Prostate gland (tissue), 2 donors: ENCODE results near the gene ROGDI. TPM values are rescaled to one million over a fixed set of nuclear protein-coding genes. Genes with fewer than 3 reads are reported as not detected.

ENCODE experiments used
- DNase-seq: peaks from one replicate; pipeline ENCODE4 v3.0.0-alpha.2; 2019; ENCODE audit warnings: low spot score
- H3K27ac ChIP-seq, 2 donors: fragments of 200-600 bp; sonication (generic); 2 replicates each; pipeline ENCODE4 v1.5.1; 2017 to 2019
- H3K27me3 ChIP-seq: fragments of 200-600 bp; sonication (generic); replicated peaks from 2 replicates; pipeline ENCODE4 v1.5.1; 2019; ENCODE audit not compliant: insufficient read depth
- H3K36me3 ChIP-seq, 2 donors: fragments of 200-600 bp; sonication (generic); 1 replicate in 1 of 2; 2 replicates in 1 of 2; pipeline versions ENCODE4 v1.5.1 to v1.8.1; 2017 to 2019
- H3K4me1 ChIP-seq: fragments of 200-600 bp; sonication (generic); replicated peaks from 2 replicates; pipeline ENCODE4 v1.5.1; 2019
- H3K4me3 ChIP-seq, 2 donors: fragments of 200-600 bp; sonication (generic); 2 replicates each; pipeline ENCODE4 v1.5.1; 2017 to 2019
- H3K9me3 ChIP-seq: fragments of 200-600 bp; sonication (generic); 2 replicates; pipeline ENCODE4 v1.5.1; 2017
- CTCF ChIP-seq, 4 experiments: fragments of 200-600 bp in 2 of 4; fragments of 450-650 bp in 2 of 4; sonication (generic) in 2 of 4; IDR thresholded peaks; 1 replicate in 3 of 4; 2 replicates in 1 of 4; pipeline ENCODE4 v1.5.1; 2016 to 2019; ENCODE audit warnings: antibody characterized with exemption in 4 of 4, mild to moderate bottlenecking in 2 of 4, moderate library complexity in 2 of 4
- POLR2A ChIP-seq: fragments of 450-650 bp; IDR thresholded peaks from one replicate; pipeline ENCODE4 v1.6.1; 2016; ENCODE audit warnings: antibody characterized with exemption, mild to moderate bottlenecking
- POLR2AphosphoS5 ChIP-seq: sonication (generic); formaldehyde crosslinking; IDR thresholded peaks from one replicate; pipeline ENCODE4 v1.6.1; 2017; ENCODE audit warnings: antibody characterized with exemption
- WGBS: methylation state at CpG from one replicate; pipeline ENCODE4 v1.1.5; 2018; 5-methylcytosine and 5-hydroxymethylcytosine counted together
- intact Hi-C: fragments of 100-400 bp; cut with DNase I; formaldehyde crosslinking; loops from one replicate; pipeline ENCODE4 v1.14.2; 2022
- total RNA-seq, 2 donors: library from RNA; depleted of rRNA; stranded (reverse); fragments of >200 nt; gene quantifications; one replicate each; pipeline ENCODE4 v1.1.0, GENCODE V29; 2016

ROGDI gene
- total RNA-seq, 2 donors from 2014 or later = 37.5 to 46.9 TPM

DNA sequence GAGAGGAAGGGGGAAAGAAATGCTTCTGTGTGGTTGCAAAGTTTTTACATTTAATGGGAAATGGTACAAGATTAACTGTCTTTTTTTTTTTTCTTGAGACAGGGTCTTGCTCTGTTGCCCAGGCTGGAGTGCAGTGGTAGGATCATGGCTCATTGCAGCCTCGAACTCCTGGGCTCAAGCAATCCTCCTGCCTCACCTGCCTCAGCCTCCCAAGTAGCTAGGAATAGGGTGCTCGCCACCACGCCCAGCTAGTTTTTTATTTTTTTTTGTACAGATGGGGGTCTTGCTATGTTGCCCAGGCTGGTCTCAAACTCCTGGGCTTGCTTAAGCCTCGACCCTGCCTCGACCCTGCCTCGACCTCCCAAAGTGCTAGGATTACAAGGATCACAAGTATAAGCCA, 3.8 kb upstream of the ROGDI start:
- H3K9me3 ChIP-seq = no peaks in the 10 kb centered on the region
- peaks cover 10% of the 10 kb centered on the region for H3K4me1 ChIP-seq
- no peaks in the 10 kb centered on the region for H3K27me3 ChIP-seq
- no peak overlapping the region for H3K27ac ChIP-seq
- no peak for DNase-seq
- WGBS = 97% methylated on average over 6 of the region's 6 CpGs
- no peak overlapping the region for H3K4me3 ChIP-seq
- TF ChIP-seq CTCF (IDR thresholded peaks at IDR 0.05) (no peak), POLR2AphosphoS5 (no peak), POLR2A (no peak)
- intact Hi-C loops = loop anchor here (10.0 kb wide), 1 partner anchor 71 kb away; the partner anchor contains the start of genes ANKS3 and DNAAF8
- peaks cover 0 to 14% of the 10 kb centered on the region in 2 donors for H3K36me3 ChIP-seq

- intact Hi-C loops = loop anchor here (10.0 kb wide), 1 partner anchor 70 kb away; the partner anchor contains the start of genes ANKS3 and DNAAF8
- TF ChIP-seq POLR2AphosphoS5 (no peak), POLR2A (no peak), CTCF (IDR thresholded peaks at IDR 0.05) (no peak)
- no peak overlapping the region for H3K4me3 ChIP-seq
- H3K4me1 ChIP-seq = peaks cover 13% of the 10 kb centered on the region
- WGBS = 87% methylated on average over 11 of the region's 11 CpGs
- no peak overlapping the region for H3K27ac ChIP-seq
- peaks cover 0 to 14% of the 10 kb centered on the region in 2 donors for H3K36me3 ChIP-seq
- H3K27me3 ChIP-seq = no peaks in the 10 kb centered on the region
- DNase-seq = no peak
- H3K9me3 ChIP-seq = no peaks in the 10 kb centered on the region
Measured at GRCh38 chr16:4805231-4805630, 2.8 kb upstream of the ROGDI start.

DNA sequence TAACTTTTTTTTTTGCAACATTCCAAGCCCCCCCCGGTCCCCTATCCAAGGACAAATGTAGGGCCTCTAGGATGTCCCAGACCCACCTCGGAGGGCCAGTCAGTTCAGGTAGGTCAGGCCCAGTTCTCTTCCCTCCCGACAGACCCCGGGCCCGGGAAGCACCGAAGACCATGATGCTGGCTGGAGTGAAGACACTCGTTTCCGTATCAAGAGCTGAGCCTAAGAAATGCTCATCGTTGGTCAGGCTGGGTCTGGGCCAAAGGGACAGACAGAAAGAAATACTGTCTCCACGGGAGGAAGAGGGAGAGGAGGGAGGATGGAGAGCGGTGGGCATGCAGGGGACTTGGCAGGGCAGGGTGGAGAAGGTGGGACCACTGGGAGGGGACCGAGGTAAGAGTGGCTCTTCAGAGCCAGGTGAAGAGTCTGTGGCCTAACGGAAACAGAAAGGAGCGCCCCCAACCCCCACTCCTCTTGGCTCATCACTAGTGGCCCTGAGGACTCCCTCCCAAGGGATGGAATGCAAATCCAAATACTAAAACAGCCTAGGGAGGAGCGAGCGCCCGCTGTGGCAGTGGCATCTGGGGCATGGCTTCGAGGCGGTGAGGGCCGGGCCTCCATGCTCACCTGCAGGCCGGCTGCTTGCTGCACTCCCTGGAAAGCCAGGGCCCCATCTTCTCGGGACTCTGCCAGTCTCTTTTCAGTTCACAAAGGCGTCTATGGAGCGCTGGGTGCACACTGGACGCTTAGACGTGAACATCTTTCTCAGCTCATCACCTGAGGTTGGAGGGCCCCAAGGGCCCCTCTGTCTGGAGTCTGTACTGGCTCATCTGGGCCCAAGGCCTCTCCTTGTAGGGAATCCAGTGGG, 1.7 kb upstream of the ROGDI start:
- peaks cover 13% of the 10 kb centered on the region for H3K4me1 ChIP-seq
- no peak for DNase-seq
- H3K36me3 ChIP-seq = peaks cover 0 to 14% of the 10 kb centered on the region in 2 donors
- no peak overlapping the region for H3K27ac ChIP-seq
- TF ChIP-seq CTCF (IDR thresholded peaks at IDR 0.05) (no peak), POLR2AphosphoS5 (no peak)
- intact Hi-C loops = loop anchor here (10.0 kb wide), 1 partner anchor 69 kb away; the partner anchor contains the start of genes ANKS3 and DNAAF8
- no peaks in the 10 kb centered on the region for H3K27me3 ChIP-seq
- 77% methylated on average over 26 of the region's 26 CpGs for WGBS
- no peak overlapping the region for H3K4me3 ChIP-seq
- H3K9me3 ChIP-seq = no peaks in the 10 kb centered on the region

GRCh38 chr16:4803401-4803844, 990 bp upstream of the ROGDI start:
- Histone ChIP-seq H3K27ac (peak overlapping the region; percentile 80 to 85), H3K4me3 (peak overlapping the region in 1 of 2 donors; percentile 70)
- intact Hi-C loops = loop anchor here (10.0 kb wide), 1 partner anchor 69 kb away; the partner anchor contains the start of genes ANKS3 and DNAAF8

More at GRCh38 chr16:4803401-4803844, 990 bp upstream of the ROGDI start:
- peaks cover 13% of the 10 kb centered on the region for H3K4me1 ChIP-seq
- WGBS = 41% methylated on average over 8 of the region's 8 CpGs
- peaks cover 0 to 14% of the 10 kb centered on the region in 2 donors for H3K36me3 ChIP-seq
- no peaks in the 10 kb centered on the region for H3K9me3 ChIP-seq
- no peak for DNase-seq
- TF ChIP-seq POLR2AphosphoS5 = no peak
- TF ChIP-seq CTCF (IDR thresholded peaks at IDR 0.05) = no peak
- TF ChIP-seq POLR2A = no peak
- no peaks in the 10 kb centered on the region for H3K27me3 ChIP-seq
